Measurements from ENCODE around the gene RPS10. TPM values are rescaled to one million over a fixed set of nuclear protein-coding genes. Genes with fewer than 3 reads are reported as not detected.

The RPS10 gene
- polyA plus RNA-seq, 1 donor (not counting 4 experiments of a cell fraction or from before 2014, with no cell fraction given): 2,818 TPM

DNA sequence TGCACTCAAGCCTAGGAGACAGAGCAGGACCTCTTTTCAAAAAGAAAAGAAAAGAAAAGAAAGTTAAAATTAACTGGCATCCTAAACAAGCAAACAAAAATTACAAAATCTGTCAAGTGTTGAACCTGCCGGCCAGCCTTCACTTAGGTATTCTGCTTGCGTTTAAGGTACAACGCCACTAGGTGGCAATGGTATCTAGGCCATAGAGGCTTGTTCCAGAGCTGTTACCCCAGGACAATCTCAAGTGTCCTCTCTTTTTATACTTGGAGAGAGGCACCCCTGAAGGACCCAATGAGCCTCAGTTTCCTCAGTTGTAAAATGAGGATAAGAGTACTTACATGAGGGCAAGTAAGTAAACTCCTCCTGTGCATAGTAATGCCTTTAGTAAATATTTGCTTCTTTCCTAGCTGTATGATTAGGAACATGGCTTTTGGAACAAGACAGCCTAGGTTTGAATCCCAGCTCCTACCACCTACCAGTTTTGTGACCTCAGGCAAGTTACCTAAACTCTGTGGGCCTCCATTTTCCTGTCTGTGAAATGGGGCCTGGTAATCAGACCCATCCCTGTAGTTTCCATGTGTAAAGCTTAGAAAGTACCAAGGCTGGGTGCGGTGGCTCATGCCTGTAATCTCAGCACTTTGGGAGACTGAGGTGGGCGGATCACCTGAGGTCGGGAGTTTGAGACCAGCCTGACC, 34.2 kb upstream of the RPS10 start:
- Histone ChIP-seq H2AFZ (ENCODE audit: control insufficient read depth, low read length) (no peak overlapping the region), H3K9me1 (ENCODE audit: control insufficient read depth, extremely low read depth, insufficient read depth, low read length) (no peaks in the 10 kb centered on the region), H3K4me2 (ENCODE audit: control insufficient read depth, extremely low read depth, insufficient read depth, low read depth, low read length) (no peak overlapping the region), H3K79me2 (ENCODE audit: control insufficient read depth, insufficient read depth, low read length) (no peaks in the 10 kb centered on the region), H3K36me3 (ENCODE audit: control insufficient read depth in 2 of 2, extremely low read depth in 1 of 2, insufficient read depth in 2 of 2, low read length in 2 of 2) (no peaks in the 10 kb centered on the region), H3K27ac (ENCODE audit: control insufficient read depth, insufficient read depth, low read length) (no peak overlapping the region), H3K9ac (ENCODE audit: control insufficient read depth, extremely low read depth, insufficient read depth, low read length) (no peak overlapping the region), H3K4me3 (ENCODE audit: control insufficient read depth in 2 of 3, extremely low read depth in 1 of 3, insufficient read depth in 2 of 3, low read depth in 1 of 3, low read length in 3 of 3) (no peak overlapping the region), H4K20me1 (ENCODE audit: control insufficient read depth, extremely low read depth, insufficient read depth, low read length) (no peaks in the 10 kb centered on the region), H3K27me3 (ENCODE audit: control insufficient read depth, extremely low read depth, insufficient read depth, low read length) (peaks cover 4% of the 10 kb centered on the region), H3K4me1 (ENCODE audit: control insufficient read depth, extremely low read depth, insufficient read depth, low read length) (peaks cover 6% of the 10 kb centered on the region), H3K9me3 (ENCODE audit: control insufficient read depth, low read depth, low read length) (no peaks in the 10 kb centered on the region)
- dilution Hi-C loops (cut with MboI; ENCODE audit: extremely low pct_ligation_motif_present, low sequenced_read_pairs): no loop called here
- TF ChIP-seq, protein P1, sequence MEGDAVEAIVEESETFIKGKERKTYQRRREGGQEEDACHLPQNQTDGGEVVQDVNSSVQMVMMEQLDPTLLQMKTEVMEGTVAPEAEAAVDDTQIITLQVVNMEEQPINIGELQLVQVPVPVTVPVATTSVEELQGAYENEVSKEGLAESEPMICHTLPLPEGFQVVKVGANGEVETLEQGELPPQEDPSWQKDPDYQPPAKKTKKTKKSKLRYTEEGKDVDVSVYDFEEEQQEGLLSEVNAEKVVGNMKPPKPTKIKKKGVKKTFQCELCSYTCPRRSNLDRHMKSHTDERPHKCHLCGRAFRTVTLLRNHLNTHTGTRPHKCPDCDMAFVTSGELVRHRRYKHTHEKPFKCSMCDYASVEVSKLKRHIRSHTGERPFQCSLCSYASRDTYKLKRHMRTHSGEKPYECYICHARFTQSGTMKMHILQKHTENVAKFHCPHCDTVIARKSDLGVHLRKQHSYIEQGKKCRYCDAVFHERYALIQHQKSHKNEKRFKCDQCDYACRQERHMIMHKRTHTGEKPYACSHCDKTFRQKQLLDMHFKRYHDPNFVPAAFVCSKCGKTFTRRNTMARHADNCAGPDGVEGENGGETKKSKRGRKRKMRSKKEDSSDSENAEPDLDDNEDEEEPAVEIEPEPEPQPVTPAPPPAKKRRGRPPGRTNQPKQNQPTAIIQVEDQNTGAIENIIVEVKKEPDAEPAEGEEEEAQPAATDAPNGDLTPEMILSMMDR (optimal IDR thresholded peaks at IDR 0.05 in 1 of 3, IDR thresholded peaks at IDR 0.05 in 1 of 3, conservative IDR thresholded peaks at IDR 0.05 in 1 of 3; ENCODE audit: extremely low read depth in 1 of 3, insufficient read depth in 2 of 3, low read length in 3 of 3): peak; percentile 77 to 90 (median 82)
- no peak for TF ChIP-seq EZH2 (IDR thresholded peaks at IDR 0.05; ENCODE audit: low read length)
- peak; percentile 23 for DNase-seq (ENCODE audit: low read depth, low spot score)
- peak; percentile 80 for FAIRE-seq

DNA sequence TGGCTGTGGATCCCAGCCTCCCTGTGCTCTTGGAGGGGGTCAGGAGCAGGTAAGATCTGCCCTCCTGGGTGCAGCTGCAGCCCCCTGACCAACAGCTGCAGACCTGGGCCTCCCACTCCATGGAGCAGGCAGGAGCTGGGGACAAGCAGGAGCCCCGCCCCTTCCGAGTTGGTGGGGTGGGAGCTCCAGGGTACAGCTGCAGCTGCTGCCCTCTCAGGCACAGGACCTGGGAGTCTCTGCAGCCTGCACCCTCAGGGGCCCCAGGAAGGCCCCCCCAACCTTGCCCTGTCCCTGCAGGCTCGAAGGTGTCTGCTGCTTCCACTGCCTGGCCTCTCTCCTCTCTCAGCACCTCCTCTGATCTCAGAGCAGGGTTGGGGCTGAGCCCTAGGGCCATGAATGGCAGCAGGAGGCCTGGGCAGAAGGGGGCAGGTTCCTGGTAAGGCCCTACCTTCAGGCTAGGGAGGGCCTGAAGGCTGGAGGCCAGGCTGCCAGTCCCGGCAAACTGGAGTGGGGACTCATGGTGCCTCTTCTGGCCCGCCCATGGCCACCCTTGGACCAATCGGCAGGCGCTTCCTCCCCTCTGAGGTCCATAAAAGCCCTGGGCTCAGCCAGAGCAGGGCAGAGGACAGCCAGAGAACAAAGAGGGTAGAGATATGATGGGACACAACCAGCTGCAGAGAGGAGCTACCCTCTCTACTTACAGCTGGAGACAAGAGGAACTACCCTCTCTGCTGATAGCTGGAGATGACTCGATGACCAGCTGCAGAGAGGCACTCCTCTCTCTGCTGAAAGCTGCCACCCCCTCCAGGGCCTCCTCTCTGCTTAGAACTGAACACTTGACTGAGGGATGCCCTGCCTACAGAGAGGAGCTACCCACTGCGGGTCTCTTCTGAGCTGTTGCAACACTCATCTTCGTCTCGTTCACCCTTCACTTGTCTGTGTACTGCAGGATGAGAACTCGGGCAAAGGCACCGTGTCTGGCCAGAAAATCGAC, 32.2 kb upstream of the RPS10 start:
- dilution Hi-C loops (cut with MboI; ENCODE audit: extremely low pct_ligation_motif_present, low sequenced_read_pairs): no loop called here
- Histone ChIP-seq H3K9ac (ENCODE audit: control insufficient read depth, extremely low read depth, insufficient read depth, low read length) (no peak overlapping the region), H3K4me2 (ENCODE audit: control insufficient read depth, extremely low read depth, insufficient read depth, low read depth, low read length) (no peak overlapping the region), H3K9me3 (ENCODE audit: control insufficient read depth, low read depth, low read length) (no peaks in the 10 kb centered on the region), H3K9me1 (ENCODE audit: control insufficient read depth, extremely low read depth, insufficient read depth, low read length) (no peaks in the 10 kb centered on the region), H4K20me1 (ENCODE audit: control insufficient read depth, extremely low read depth, insufficient read depth, low read length) (no peaks in the 10 kb centered on the region), H2AFZ (ENCODE audit: control insufficient read depth, low read length) (no peak overlapping the region), H3K36me3 (ENCODE audit: control insufficient read depth in 2 of 2, extremely low read depth in 1 of 2, insufficient read depth in 2 of 2, low read length in 2 of 2) (no peaks in the 10 kb centered on the region), H3K4me3 (ENCODE audit: control insufficient read depth in 2 of 3, extremely low read depth in 1 of 3, insufficient read depth in 2 of 3, low read depth in 1 of 3, low read length in 3 of 3) (no peak overlapping the region), H3K27ac (ENCODE audit: control insufficient read depth, insufficient read depth, low read length) (no peak overlapping the region), H3K79me2 (ENCODE audit: control insufficient read depth, insufficient read depth, low read length) (no peaks in the 10 kb centered on the region), H3K4me1 (ENCODE audit: control insufficient read depth, extremely low read depth, insufficient read depth, low read length) (peaks cover 6% of the 10 kb centered on the region), H3K27me3 (ENCODE audit: control insufficient read depth, extremely low read depth, insufficient read depth, low read length) (no peaks in the 10 kb centered on the region)
- TF ChIP-seq, protein P1 (optimal IDR thresholded peaks at IDR 0.05 in 1 of 3, IDR thresholded peaks at IDR 0.05 in 1 of 3, conservative IDR thresholded peaks at IDR 0.05 in 1 of 3; ENCODE audit: extremely low read depth in 1 of 3, insufficient read depth in 2 of 3, low read length in 3 of 3): no peak
- TF ChIP-seq EZH2 (IDR thresholded peaks at IDR 0.05; ENCODE audit: low read length): no peak
- DNase-seq (ENCODE audit: low read depth, low spot score): no peak
- FAIRE-seq: no peak

All from keratinocyte (primary cell).